Endodermal cell (in vitro differentiated cells): Measurements from ENCODE around the gene SCAF4. TPM values are rescaled to one million over a fixed set of nuclear protein-coding genes. Genes with fewer than 3 reads are reported as not detected.

ENCODE experiments used
- DNase-seq: peaks from one replicate; pipeline ENCODE4 v3.0.0-alpha.2; 2017
- H3K27ac ChIP-seq: 2 replicates; pipeline ENCODE4 v1.5.1; 2013; ENCODE audit warnings: mild to moderate bottlenecking, low read depth, low read length, moderate library complexity
- H3K27me3 ChIP-seq: 2 replicates; pipeline ENCODE4 v1.6.1; 2013; ENCODE audit warnings: mild to moderate bottlenecking, low read length, moderate library complexity; ENCODE audit not compliant: insufficient read depth, control insufficient read depth, poor library complexity, severe bottlenecking
- H3K36me3 ChIP-seq: 2 replicates; pipeline ENCODE4 v1.7.0; 2013; ENCODE audit warnings: mild to moderate bottlenecking, low read length, moderate library complexity; ENCODE audit not compliant: control insufficient read depth, insufficient read depth
- H3K4me1 ChIP-seq: one replicate; pipeline ENCODE4 v1.7.0; 2013; ENCODE audit warnings: low read length; ENCODE audit not compliant: control insufficient read depth, insufficient read depth
- H3K4me3 ChIP-seq: 2 replicates; pipeline ENCODE4 v1.5.1; 2013; ENCODE audit warnings: mild to moderate bottlenecking, low read length, moderate library complexity
- H3K9ac ChIP-seq: 2 replicates; pipeline ENCODE4 v1.6.1; 2013; ENCODE audit warnings: mild to moderate bottlenecking, low read length, moderate library complexity; ENCODE audit not compliant: poor library complexity, severe bottlenecking; ENCODE audit errors: extremely low read depth
- H3K9me3 ChIP-seq: 2 replicates; pipeline ENCODE4 v1.6.1; 2013; ENCODE audit warnings: mild to moderate bottlenecking, low read length, moderate library complexity; ENCODE audit not compliant: control insufficient read depth
- H3K27ac Mint-ChIP-seq: 2 replicates; pipeline ENCODE4 v1.8.0; 2020; ENCODE audit warnings: mixed read lengths
- H3K27me3 Mint-ChIP-seq: 2 replicates; pipeline ENCODE4 v1.8.0; 2021; ENCODE audit warnings: mild to moderate bottlenecking, mixed read lengths; ENCODE audit not compliant: insufficient read depth
- H3K36me3 Mint-ChIP-seq: 2 replicates; pipeline ENCODE4 v1.8.0; 2020; ENCODE audit warnings: low read depth, mixed read lengths
- H3K4me1 Mint-ChIP-seq: 2 replicates; pipeline ENCODE4 v1.8.0; 2020; ENCODE audit warnings: mixed read lengths
- H3K4me3 Mint-ChIP-seq: 2 replicates; pipeline ENCODE4 v1.8.0; 2020; ENCODE audit warnings: mild to moderate bottlenecking, moderate library complexity, mixed read lengths
- H3K9me3 Mint-ChIP-seq: 2 replicates; pipeline ENCODE4 v1.8.0; 2020; ENCODE audit warnings: mild to moderate bottlenecking, mixed read lengths
- WGBS, 2 experiments: methylation state at CpG; one replicate each; pipeline versions ENCODE4 v1.1.5 to v1.1.7; 2013; ENCODE audit warnings: missing lambda C conversion rate in 2 of 2, mixed read lengths in 1 of 2; ENCODE audit not compliant: insufficient coverage in 1 of 2, insufficient read length in 1 of 2; 5-methylcytosine and 5-hydroxymethylcytosine counted together
- total RNA-seq, 2 donors: library from RNA; stranded (reverse); fragmentation: NEBNext Ultra II Directional in 1 of 2; extraction: Animal tissue kit (Norgen Biotek cat#: 25700) in 1 of 2; gene quantifications; 2 replicates in 1 of 2; 3 replicates in 1 of 2; pipeline ENCODE4 v1.2.1, GENCODE V29; 2021
- TF ChIP-seq, protein P1 (sequence below): fragments of 200-600 bp; sonication (generic); conservative IDR thresholded peaks from 2 replicates; pipeline ENCODE4 v1.5.0; 2021; ENCODE audit warnings: antibody characterized with exemption, mild to moderate bottlenecking

SCAF4 gene
- total RNA-seq, 2 donors from 2014 or later = 61.3 to 67.8 TPM

DNA sequence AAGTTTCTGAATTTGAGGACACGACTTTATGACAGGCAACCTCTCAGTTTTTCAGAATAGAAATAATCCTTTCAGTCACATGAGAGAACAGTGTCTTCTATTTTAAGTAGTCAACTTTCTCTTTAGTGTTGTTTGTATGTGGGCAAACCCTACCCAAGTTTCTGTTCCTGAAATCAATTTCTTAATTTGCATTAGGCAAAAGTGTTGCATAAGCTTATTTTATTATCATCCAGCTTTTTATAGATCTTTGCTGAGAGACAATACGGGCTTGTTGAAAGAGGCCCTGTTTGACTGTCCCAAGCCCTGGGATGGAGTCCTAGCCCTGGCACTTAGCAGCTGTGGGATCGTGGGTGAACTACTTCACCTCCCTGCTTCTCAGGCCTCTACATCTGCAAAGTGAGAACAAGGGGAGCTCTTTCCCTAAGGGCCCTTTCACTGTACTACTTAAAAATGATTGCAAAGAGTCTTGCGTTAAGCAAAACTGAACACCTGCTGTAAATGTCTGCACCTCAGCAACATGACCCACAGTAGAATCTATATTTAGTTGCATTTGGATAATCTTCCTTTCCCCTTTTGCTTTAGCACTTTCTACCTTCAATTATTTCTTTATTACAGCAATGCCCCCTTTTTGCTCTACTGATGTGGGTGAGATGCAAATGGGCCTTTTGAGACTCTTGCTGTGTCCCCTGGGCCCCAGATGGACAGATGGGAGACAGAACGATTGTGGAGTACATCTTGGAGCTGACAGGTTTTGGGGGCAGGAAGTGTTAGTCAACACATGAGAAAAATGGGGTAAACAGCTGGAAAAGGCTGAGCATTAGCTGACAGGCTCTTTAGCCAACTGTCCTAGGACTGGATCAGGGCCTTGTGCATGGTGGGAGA is 41.0 kb upstream of the SCAF4 start:
- Histone ChIP-seq H3K4me3 (no peak overlapping the region), H3K27me3 (peaks cover 28% of the 10 kb centered on the region), H3K27ac (no peak overlapping the region), H3K36me3 (no peaks in the 10 kb centered on the region), H3K9ac (no peak overlapping the region), H3K4me1 (no peaks in the 10 kb centered on the region), H3K9me3 (no peaks in the 10 kb centered on the region)
- Mint-ChIP-seq H3K4me3 (no peak overlapping the region), H3K27me3 (peaks cover 19% of the 10 kb centered on the region), H3K4me1 (no peaks in the 10 kb centered on the region), H3K36me3 (no peaks in the 10 kb centered on the region), H3K27ac (no peak overlapping the region), H3K9me3 (no peaks in the 10 kb centered on the region)
- TF ChIP-seq, protein P1, sequence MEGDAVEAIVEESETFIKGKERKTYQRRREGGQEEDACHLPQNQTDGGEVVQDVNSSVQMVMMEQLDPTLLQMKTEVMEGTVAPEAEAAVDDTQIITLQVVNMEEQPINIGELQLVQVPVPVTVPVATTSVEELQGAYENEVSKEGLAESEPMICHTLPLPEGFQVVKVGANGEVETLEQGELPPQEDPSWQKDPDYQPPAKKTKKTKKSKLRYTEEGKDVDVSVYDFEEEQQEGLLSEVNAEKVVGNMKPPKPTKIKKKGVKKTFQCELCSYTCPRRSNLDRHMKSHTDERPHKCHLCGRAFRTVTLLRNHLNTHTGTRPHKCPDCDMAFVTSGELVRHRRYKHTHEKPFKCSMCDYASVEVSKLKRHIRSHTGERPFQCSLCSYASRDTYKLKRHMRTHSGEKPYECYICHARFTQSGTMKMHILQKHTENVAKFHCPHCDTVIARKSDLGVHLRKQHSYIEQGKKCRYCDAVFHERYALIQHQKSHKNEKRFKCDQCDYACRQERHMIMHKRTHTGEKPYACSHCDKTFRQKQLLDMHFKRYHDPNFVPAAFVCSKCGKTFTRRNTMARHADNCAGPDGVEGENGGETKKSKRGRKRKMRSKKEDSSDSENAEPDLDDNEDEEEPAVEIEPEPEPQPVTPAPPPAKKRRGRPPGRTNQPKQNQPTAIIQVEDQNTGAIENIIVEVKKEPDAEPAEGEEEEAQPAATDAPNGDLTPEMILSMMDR = no peak
- 87 to 88% methylated on average over 3 to 5 of the region's 5 CpGs for WGBS, 2 experiments
- DNase-seq = no peak

- DNase-seq = no peak
- H3K4me1 Mint-ChIP-seq = no peaks in the 10 kb centered on the region
- Histone ChIP-seq H3K9ac (no peak overlapping the region), H3K27me3 (peaks cover 21% of the 10 kb centered on the region), H3K4me1 (no peaks in the 10 kb centered on the region), H3K4me3 (no peak overlapping the region), H3K36me3 (no peaks in the 10 kb centered on the region), H3K27ac (no peak overlapping the region), H3K9me3 (no peaks in the 10 kb centered on the region)
- no peak overlapping the region for H3K27ac Mint-ChIP-seq
- 71 to 78% methylated on average over 2 to 3 of the region's 3 CpGs for WGBS, 2 experiments
- TF ChIP-seq, protein P1 = no peak
- no peak overlapping the region for H3K4me3 Mint-ChIP-seq
- no peaks in the 10 kb centered on the region for H3K36me3 Mint-ChIP-seq
- peaks cover 2% of the 10 kb centered on the region for H3K9me3 Mint-ChIP-seq
- peaks cover 11% of the 10 kb centered on the region for H3K27me3 Mint-ChIP-seq
Observed at GRCh38 chr21:31771685-31772084, 39.8 kb upstream of the SCAF4 start.

- Histone ChIP-seq H3K27me3 (no peaks in the 10 kb centered on the region), H3K27ac (no peak overlapping the region), H3K4me1 (no peaks in the 10 kb centered on the region), H3K4me3 (no peak overlapping the region), H3K36me3 (no peaks in the 10 kb centered on the region), H3K9me3 (no peaks in the 10 kb centered on the region), H3K9ac (no peak overlapping the region)
- H3K4me3 Mint-ChIP-seq = no peak overlapping the region
- no peaks in the 10 kb centered on the region for H3K4me1 Mint-ChIP-seq
- no peak for DNase-seq
- H3K27ac Mint-ChIP-seq = no peak overlapping the region
- no peaks in the 10 kb centered on the region for H3K36me3 Mint-ChIP-seq
- WGBS, 2 experiments = 88 to 95% methylated on average over 1 of the region's 1 CpG
- TF ChIP-seq, protein P1 = no peak
- peaks cover 12% of the 10 kb centered on the region for H3K9me3 Mint-ChIP-seq
- H3K27me3 Mint-ChIP-seq = no peaks in the 10 kb centered on the region
Observed at GRCh38 chr21:31768710-31769109, 36.8 kb upstream of the SCAF4 start.
